ENCODE results near the gene KMO. TPM values are rescaled to one million over a fixed set of nuclear protein-coding genes. Genes with fewer than 3 reads are reported as not detected.

Gene KMO
- under 1 TPM in 1 of 2 experiments, not detected in 1; 0.42 TPM for total RNA-seq

GRCh38 chr1:241532162-241532531 lies at the start of gene KMO:
Gene KMO, plus strand, starts transcription at chr1:241532378. Its CDS starts 67 bp downstream, at chr1:241532445.
- CTCF ChIA-PET = no interaction called here
- POLR2A ChIA-PET = no interaction called here

DNA sequence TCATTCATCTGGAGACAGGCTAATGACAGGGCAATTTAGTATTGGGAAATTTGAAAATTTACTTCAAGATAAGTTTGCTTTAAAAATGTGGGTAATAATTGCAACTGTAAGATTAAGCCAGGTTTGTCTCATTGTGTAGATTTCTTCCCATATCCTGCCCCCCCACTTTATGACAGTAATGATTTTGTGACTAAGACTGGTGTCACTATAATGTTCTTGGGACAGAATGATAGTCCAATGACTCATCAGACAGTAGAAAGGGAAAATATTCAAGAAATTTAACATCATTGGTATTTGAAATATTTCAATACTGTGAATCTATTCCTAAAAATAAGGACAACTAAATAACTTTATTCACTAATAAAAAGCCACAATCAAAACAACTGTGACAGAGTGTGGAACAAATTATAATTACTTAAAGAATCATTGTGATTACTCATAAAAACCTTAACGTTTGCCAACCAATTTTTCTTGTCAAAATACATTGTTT lies 49.4 kb upstream of the KMO start:
- ChIA-PET POLR2A (no interaction called here), CTCF (no interaction called here)

DNA sequence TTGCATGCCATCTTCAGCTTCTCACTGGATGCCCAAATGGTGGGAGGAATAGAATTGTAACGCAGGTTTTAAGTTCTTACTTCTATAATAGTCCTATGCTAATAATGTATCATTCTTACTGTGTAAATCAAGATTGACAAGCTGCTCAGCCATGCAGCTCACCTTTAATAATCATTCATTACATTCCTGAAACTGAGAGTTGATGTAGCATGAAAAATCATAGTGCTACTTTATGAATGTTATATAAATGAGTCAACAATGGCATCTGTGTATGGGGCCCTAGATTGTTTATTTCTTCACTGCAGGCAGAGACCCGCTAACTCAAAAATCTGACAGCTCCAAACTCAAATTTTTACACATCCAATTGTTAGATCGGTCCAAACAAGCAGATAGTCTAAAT lies 47.0 kb upstream of the KMO start:
- CTCF ChIA-PET = no interaction called here
- POLR2A ChIA-PET = no interaction called here

GRCh38 chr1:241485554-241485992 lies 46.6 kb upstream of the KMO start:
- CTCF ChIA-PET = no interaction called here
- POLR2A ChIA-PET = no interaction called here

DNA sequence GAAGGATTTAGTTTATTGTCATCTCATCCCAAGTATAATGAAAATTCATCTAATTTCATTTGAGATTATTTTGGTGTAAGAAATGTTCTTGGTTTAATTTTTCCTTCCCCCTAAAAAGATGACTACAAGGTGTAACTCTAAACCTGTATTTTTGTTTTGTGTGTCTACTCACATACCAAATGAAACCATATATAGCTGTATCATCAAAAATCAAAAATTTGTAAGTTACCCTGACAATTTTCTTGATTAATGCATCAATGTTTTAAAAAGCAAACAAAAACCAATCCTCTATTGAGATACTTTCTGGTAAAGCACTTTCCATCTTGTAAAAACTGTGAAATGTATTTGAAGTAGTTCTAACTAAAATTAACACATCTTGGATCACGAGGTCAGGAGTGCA lies 43.4 kb upstream of the KMO start:
- ChIA-PET POLR2A (no interaction called here), CTCF (no interaction called here)

GRCh38 chr1:241495741-241496140 lies 36.4 kb upstream of the KMO start:
- CTCF ChIA-PET = no interaction called here
- POLR2A ChIA-PET = no interaction called here

DNA sequence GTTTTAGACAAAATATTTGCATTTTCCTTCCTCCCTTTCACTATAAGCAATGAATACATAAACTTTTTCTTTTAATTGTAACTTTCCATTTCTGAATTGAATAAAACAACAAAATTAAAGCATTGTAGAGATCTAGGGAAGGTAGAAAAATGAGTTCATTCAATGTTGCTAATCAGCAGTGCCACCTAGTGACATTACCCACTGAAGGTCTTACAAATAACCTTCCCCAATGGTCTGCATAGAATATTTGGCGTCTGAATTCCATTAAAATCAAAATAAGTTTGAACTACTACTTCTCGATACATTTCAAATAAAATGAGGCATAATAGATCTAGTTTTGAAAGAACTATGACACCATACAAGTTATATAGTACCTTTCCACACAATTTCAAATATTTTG lies 32.3 kb upstream of the KMO start:
- ChIA-PET CTCF (no interaction called here), POLR2A (no interaction called here)

DNA sequence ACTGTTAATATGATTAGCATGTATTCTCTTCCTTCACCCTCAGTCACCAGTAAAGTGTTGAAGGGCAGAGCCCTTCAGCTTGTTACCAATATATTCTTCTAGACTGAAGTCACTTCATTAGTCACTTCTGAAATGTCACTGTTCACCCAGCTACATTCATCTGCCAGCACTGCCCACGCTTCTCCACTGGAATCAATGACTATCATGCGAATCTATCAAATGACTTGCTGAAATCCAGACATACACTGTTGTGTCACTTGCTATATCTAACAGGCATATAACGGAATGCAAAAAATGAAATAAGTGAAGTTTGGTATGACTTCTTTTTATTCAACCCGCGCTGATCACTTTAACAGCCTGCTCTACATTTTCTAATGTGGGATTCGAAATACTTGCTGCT lies 28.7 kb upstream of the KMO start:
- POLR2A ChIA-PET = no interaction called here
- CTCF ChIA-PET = no interaction called here

- CTCF ChIA-PET = no interaction called here
- POLR2A ChIA-PET = no interaction called here
Observed at GRCh38 chr1:241507189-241507863, 24.9 kb upstream of the KMO start.

- CTCF ChIA-PET = no interaction called here
Observed at GRCh38 chr1:241513378-241513777, 18.8 kb upstream of the KMO start.

DNA sequence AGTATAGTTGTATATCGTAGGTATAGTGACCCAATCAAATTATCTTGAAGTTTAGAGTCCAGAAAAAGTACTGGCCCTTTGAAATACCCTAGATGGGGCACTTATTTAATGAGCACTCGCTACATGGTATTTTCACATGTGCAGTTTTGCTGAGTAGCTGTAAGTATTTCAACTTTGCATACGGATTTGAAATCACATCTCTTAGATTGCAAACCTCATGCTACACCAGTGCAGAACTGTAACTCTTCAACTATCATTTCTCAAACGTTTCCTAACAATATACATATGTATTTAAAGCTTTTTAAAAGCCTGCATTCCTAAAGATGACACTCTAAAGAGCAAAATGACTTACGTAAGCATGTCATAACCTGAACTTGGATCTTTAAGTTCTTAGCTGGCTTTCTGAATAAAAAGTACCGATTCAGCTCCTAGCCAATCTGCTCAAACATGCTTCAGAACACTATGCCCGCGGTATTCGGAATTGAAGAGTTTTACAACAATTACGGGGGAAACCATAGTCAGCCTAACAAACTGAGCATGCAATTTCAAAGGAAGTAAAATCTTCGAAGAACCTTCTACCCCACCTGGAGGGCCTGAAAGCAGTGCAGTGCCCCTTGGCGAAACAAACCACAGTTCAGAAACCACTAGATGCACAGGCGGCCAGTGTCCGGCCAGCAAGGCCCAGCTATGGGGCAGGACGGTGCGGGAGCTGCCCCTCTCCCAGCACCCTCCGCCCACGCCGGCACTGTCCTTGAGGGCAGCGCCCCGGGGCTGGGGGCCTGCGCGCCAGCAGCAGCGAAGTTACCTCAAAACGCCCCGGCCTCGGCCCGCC lies 13.5 kb upstream of the KMO start:
- CTCF ChIA-PET = interaction anchor here (0.6 to 1.7 kb wide), 3 partner anchors 109 to 1737 kb away, joined by 3 read pairs; partner anchors contain the start of genes CEP170 and SDCCAG8
- POLR2A ChIA-PET = no interaction called here

More at GRCh38 chr1:241513378-241513777, 18.8 kb upstream of the KMO start:
- POLR2A ChIA-PET = no interaction called here

DNA sequence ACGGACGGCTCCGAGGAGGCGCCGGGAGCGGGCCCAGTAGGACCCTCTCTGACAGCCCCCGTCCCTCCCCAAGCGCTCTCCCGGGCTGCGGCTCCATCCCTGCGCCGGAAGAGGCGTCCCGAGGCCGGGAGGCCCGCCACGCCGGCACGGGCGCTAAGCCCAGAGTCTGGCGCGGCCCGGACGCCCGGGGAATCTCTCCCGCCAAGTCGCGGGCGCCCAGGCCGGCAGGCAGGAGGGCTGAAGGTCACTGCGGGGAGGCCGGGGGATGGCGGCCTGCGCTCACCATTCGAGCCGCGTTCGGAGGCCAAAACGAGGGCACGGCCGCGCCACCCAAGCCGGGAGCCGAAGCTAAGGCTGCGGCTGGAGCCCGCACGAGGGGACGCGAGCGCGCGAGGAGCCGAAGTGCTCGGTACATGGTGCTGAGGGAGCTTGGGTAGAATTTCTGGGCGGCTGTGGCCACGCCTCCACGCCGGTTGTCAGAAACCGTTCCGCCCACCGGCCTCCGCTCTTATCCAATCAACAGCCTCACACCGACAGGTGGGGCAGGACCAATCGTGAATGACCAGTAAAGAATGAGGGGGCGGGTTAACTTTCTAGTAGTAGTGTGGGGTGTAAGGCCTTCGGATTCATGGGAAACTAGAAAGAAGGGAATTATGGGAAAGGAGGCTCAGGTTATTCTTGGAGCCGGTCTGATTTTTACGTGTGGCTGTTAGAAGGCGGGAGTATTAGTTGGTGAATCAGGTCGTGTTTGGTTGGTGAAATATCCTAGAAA lies 12.7 kb upstream of the KMO start, which contains the start of gene FH:
Gene FH, minus strand, starts transcription at position 448 of the 772 bp plus-strand sequence. Its CDS starts 33 bp downstream, at position 415.
- CTCF ChIA-PET = interaction anchor here (1.0 to 1.7 kb wide), 2 partner anchors 108 to 1736 kb away, joined by 3 read pairs; partner anchors contain the start of genes CEP170 and SDCCAG8
- POLR2A ChIA-PET = interaction anchor here (0.6 kb wide), 1 partner anchor 120 kb away, joined by 3 read pairs; no protein-coding TSS in a partner anchor

DNA sequence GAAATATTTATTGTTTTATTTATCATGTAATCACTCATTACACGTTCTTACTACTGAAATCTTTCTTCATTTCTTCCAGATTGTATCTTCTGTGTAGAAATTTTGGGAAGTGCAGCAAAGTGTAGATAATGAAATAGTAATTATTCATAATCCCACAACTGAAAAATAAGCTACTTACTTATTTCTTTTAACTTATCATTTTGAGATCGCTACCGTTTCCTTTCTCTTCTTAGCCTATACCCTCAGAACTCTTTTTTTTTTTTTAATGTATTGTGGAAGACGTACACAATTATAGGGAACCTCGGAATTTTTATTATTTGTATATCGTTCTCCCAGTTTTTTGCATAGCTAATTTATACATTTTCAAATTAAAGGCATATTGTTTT lies 12.1 kb upstream of the KMO start:
- ChIA-PET CTCF (interaction anchor here (1.7 kb wide), 1 partner anchor 1736 kb away, joined by 3 read pairs; the partner anchor contains the start of genes CEP170 and SDCCAG8), POLR2A (interaction anchor here (0.6 kb wide), 1 partner anchor 119 kb away, joined by 3 read pairs; no protein-coding TSS in a partner anchor)

DNA sequence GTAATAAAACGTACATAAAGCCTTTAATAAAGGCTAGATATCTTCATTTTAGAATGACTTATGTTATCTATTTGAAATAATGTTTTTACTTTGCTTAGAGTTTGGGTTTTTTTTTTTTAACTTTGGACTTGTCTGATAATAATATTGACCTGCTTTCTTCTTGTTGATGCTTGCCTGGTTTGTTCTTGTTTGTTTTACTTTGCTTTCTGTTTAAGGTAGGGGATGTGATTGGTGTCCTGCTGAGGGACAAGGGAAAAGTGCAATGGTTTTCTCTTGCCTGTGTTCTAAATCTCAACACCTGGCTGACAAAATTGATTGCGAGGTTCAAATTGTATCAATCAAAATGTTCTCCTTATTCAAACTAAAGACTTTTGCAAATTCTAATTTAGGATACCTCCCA lies 10.5 kb upstream of the KMO start:
- ChIA-PET CTCF (no interaction called here), POLR2A (no interaction called here)

GRCh38 chr1:241525026-241525425 lies 7.2 kb upstream of the KMO start:
- POLR2A ChIA-PET = no interaction called here
- CTCF ChIA-PET = interaction anchor here (1.4 kb wide), 1 partner anchor 474 kb away, joined by 4 read pairs; the partner anchor contains the start of gene MAP1LC3C

- ChIA-PET POLR2A (interaction anchor here (0.6 kb wide), 1 partner anchor 9 kb away, joined by 3 read pairs; no protein-coding TSS in a partner anchor), CTCF (no interaction called here)
Observed at GRCh38 chr1:241527146-241527545, 5.0 kb upstream of the KMO start.

DNA sequence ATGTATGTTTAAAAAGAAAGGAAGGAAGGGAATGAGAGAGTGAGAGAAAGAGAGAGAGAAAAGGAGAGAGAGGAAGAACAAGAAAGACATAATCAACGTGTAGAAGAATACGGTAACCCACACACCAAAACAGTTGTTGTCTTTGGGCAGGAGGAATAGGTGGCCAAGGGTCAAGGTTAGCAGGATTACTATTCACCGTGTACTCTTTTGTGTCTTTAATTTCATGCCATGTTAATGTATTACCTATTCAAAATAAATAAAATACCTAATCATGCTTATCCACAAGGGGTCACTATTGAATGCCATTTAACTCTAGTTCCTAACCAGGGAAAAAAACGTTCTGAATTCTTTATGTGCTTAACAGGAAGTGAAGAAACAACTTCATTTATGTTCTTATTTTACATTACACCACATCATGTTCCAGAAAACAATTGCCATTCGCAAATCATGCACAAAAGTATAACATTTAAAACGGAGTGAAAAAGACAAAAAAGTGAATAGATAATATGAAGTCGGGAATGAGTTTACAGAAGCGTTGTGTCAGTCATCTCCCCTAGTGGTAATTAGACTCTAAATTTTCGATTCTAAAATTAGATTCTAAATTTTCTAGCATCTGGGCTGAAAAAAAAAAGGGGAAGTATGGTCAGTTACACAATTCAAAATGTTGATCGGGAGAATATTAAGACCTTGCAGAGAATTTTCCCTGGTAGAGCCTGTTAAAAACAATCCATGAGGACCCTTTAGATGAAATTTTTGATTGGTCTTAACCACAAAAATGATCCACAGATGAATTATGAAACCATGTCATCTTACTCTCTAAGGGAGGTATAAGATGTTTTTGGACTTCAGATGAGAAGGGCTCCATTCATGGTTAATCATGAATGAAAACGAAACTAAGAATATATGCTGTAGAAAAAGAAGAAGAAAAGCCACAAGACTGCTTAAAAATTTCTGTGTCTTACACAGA lies 700 bp upstream of the KMO start:
- ChIA-PET CTCF (no interaction called here), POLR2A (no interaction called here)

DNA sequence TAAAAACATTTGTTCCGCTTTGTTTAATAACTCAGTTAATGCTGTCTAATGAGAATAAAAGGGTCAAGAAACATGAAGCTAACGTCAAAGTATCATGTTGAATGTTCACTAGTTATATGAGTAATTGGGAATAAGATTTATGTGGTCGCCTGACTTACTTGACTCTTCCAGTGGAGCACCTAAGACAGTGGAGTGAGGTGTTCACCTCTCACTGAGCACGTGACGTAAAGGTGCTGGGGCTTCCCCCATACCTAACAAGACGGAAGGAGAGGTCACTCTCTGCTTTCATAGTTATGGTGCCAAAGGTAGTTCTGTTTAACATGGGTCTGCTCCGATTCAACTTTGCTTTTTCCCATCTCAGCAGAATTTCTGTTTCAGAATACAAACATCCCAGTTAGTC lies 686 bp downstream of the KMO start:
- ChIA-PET POLR2A (no interaction called here), CTCF (no interaction called here)

Measured in activated CD8-positive, alpha-beta memory T cell treated with anti-CD3 and anti-CD28 coated beads for 36 hours (primary cell).